A549 (cell line): ENCODE data around the gene DPF1.

Source experiments
- CEBPB ChIP-seq, 2 experiments: fragments of >200 bp in 1 of 2; sonication (Bioruptor Twin) in 1 of 2; formaldehyde crosslinking in 1 of 2; IDR thresholded peaks; 2 replicates each; pipeline ENCODE4 v1.6.1; 2012 to 2016
- CTCF ChIP-seq: fragments of >200 bp; sonication (Bioruptor Twin); formaldehyde crosslinking; IDR thresholded peaks from 3 replicates; pipeline ENCODE4 v1.5.1; 2016
- ESRRA ChIP-seq: fragments of 150-350 bp; IDR thresholded peaks from 2 replicates; pipeline ENCODE4 v1.6.1; 2014; ENCODE audit warnings: mild to moderate bottlenecking, low read length, borderline replicate concordance
- USF2 ChIP-seq: fragments of 450-650 bp; IDR thresholded peaks from 2 replicates; pipeline ENCODE4 v1.6.1; 2014; ENCODE audit warnings: antibody characterized with exemption

GRCh38 chr19:38173291-38174041, 50.6 kb downstream of the DPF1 start:
- TF ChIP-seq CTCF (no peak), ESRRA (no peak), CEBPB (IDR thresholded peaks at IDR 0.05) (no peak), USF2 (no peak)
